GM19438 (cell line): ENCODE results near the gene NUDT7.

Experiments used
- ATAC-seq: cut with Tn5 transposase; IDR thresholded peaks from one replicate; pipeline ENCODE4 v1.9.1; 2021; ENCODE audit warnings: low read depth; ENCODE audit not compliant: unreplicated experiment

NUDT7 gene

GRCh38 chr16:77722309-77723107, at the start of gene NUDT7:
NUDT7 (plus strand) TSS chr16:77722514; CDS start chr16:77722583, 69 bp downstream.
- ATAC-seq: peak; percentile 80

- no peak for ATAC-seq
These were observed 47.4 kb upstream of the NUDT7 start for GRCh38 chr16:77674888-77675287.

- no peak for ATAC-seq
These were observed 46.6 kb upstream of the NUDT7 start for GRCh38 chr16:77675464-77676324.

GRCh38 chr16:77677129-77677528, 45.2 kb upstream of the NUDT7 start:
- no peak for ATAC-seq

GRCh38 chr16:77679391-77679790, 42.9 kb upstream of the NUDT7 start:
- no peak for ATAC-seq

- no peak for ATAC-seq
These were observed 42.4 kb upstream of the NUDT7 start for GRCh38 chr16:77679901-77680300.

- ATAC-seq: no peak
These were observed 41.8 kb upstream of the NUDT7 start for GRCh38 chr16:77680496-77680895.

- ATAC-seq: no peak
These were observed 39.7 kb upstream of the NUDT7 start for GRCh38 chr16:77682586-77682985.

GRCh38 chr16:77683397-77684180, 38.7 kb upstream of the NUDT7 start:
- ATAC-seq: no peak

GRCh38 chr16:77684181-77684526, 38.2 kb upstream of the NUDT7 start:
- no peak for ATAC-seq

- ATAC-seq: no peak
These were observed 35.9 kb upstream of the NUDT7 start for GRCh38 chr16:77686385-77686784.

GRCh38 chr16:77689971-77690370, 32.3 kb upstream of the NUDT7 start:
- no peak for ATAC-seq

- no peak for ATAC-seq
These were observed 31.9 kb upstream of the NUDT7 start for GRCh38 chr16:77690416-77690815.

GRCh38 chr16:77692612-77693011, 29.7 kb upstream of the NUDT7 start:
- ATAC-seq: no peak

GRCh38 chr16:77696149-77696548, 26.2 kb upstream of the NUDT7 start:
- ATAC-seq: no peak

GRCh38 chr16:77700846-77701245, 21.5 kb upstream of the NUDT7 start:
- no peak for ATAC-seq

- no peak for ATAC-seq
These were observed 17.0 kb upstream of the NUDT7 start for GRCh38 chr16:77705351-77705750.

GRCh38 chr16:77711179-77711578, 11.1 kb upstream of the NUDT7 start:
- no peak for ATAC-seq

- no peak for ATAC-seq
These were observed 10.5 kb upstream of the NUDT7 start for GRCh38 chr16:77711775-77712174.

- ATAC-seq: no peak
These were observed 7.2 kb upstream of the NUDT7 start for GRCh38 chr16:77715145-77715544.

GRCh38 chr16:77721752-77722308, 484 bp upstream of the NUDT7 start:
- peak; percentile 22 for ATAC-seq
